T47D (cell line): ENCODE results near the gene ISCU.

ENCODE experiments used
- DNase-seq, 2 experiments: peaks; one replicate each; pipeline versions ENCODE4 v3.0.0 to v3.0.0-alpha.2; 2011 to 2012; ENCODE audit warnings: low read depth in 1 of 2, low spot score in 1 of 2
- JUND ChIP-seq: IDR thresholded peaks from 2 replicates; pipeline ENCODE4 v1.6.1; 2012; ENCODE audit warnings: low read depth
- in situ Hi-C: cut with HindIII; loops from 2 replicates; pipeline ENCODE4 v1.10.0; 2016; ENCODE audit warnings: low sequenced_read_pairs, low pct_unique_long_range_greater_than_20kb

Gene ISCU

GRCh38 chr12:108609537-108610335 lies 47.3 kb downstream of the ISCU start:
- TF ChIP-seq JUND, result no peak
- DNase-seq, result no peak
- in situ Hi-C loops, result no loop called here

- in situ Hi-C loops, result no loop called here
These were observed 48.0 kb downstream of the ISCU start for GRCh38 chr12:108610336-108610815.

DNA sequence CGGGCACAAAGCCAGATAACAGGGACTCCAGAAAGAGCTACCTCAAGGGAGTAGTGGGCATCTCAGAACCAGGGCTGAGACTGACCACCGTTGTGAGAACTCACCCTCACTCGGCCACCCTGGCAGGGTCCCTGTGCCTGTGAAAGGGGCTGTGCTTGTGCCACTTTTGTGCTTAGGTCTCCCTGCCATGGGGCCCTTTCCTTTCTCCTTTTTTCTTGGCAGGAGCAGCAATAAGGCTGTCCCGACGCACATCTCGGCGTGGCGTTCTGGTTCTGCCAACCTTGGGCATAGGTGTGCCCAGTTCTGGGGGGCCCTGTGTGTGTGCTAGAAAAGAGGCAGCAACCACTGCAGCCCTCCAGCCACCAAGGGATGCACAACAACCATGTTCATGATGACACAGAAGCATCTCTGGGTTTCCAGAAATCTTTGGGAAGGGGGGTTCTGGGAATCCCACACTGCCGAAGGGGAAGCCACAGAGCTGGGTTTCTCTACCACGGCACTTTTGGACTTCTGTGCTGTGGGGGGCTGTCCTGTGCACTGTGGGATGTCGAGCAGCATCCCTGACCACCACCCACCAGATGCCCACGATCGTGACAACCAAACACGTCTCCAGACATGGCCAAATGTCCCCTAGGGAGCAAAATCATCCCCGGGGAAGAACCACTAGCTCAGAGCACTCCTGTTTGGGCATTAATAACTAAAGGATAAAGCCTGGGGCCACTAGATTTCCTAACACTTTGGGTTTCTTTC lies 48.6 kb downstream of the ISCU start:
- in situ Hi-C loops, result no loop called here
- TF ChIP-seq JUND, result no peak
- DNase-seq, result no peak

More at GRCh38 chr12:108610336-108610815, 48.0 kb downstream of the ISCU start:
- DNase-seq, result no peak
- TF ChIP-seq JUND, result no peak

DNA sequence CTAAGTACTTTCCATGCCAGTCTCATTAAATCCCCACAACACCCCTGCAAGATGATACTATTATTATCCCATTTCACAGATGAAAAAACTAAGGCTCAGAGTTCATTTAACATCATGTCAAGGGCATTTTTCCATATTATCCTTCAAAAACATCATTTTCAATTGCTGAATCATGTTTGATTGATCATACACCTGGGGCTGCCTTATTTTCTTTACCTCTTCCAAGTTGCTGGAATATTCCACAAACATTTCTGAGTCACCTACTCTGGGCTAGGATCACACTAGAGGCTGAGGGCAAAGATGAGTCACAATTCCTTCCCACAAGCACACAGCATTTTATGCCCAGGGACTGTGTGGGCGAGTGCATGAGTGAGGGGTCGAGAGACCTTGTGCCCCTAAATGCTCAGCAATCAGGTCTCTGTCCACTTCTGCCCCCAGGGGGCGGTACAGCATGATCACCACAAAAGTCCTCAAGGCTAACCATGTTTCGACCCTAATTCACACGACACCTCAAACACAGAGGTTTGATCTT lies 49.6 kb downstream of the ISCU start:
- in situ Hi-C loops, result no loop called here
- TF ChIP-seq JUND, result no peak
- DNase-seq, result no peak

DNA sequence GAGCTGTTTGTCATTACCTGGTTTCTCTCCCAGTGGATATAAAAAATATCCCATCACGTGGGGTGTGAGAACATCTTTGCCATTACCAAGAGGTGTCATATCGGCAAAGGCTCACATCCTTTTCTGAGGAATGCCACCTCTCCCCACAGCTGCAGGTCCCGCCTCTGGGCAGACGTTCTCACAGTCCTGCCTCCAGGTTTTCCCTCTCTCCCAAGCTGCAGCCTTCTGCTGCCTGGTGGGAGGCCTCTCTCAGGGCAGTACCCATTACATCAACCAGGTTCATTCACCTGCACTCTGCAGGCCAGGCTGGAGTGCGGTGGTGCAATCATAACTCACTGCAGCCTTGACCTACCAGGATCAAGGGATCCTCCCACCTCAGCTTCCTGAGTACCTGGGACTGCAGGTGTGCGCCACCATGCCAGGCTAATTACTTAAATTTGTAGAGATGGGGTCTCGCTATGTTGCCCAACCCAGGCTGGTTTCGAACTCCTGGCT lies 50.4 kb downstream of the ISCU start:
- peak in 1 of 2 experiments; percentile 39 for DNase-seq
- no peak for TF ChIP-seq JUND
- in situ Hi-C loops, result no loop called here

GRCh38 chr12:108613548-108613947 lies 51.2 kb downstream of the ISCU start:
- in situ Hi-C loops, result no loop called here
- DNase-seq, result no peak
- no peak for TF ChIP-seq JUND

DNA sequence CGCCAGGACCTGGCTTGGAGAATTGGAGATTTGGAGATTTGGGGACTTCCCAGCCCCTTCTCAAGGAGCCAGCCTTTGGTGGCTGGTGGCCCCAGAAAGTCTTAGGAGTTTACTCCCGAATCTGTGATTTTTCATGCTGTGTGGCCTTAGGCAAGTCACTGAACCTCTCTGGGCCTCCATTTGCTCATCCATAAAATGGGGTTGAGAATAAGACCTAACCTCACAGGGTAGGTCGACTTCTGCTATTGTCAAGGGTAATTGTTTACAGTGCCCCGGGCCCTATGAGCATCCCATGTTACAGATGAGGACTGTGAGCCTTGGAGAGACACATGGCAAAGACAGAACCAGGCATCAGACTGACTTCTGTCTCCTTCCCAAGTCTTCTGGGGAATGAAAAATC lies 51.6 kb downstream of the ISCU start:
- no peak for TF ChIP-seq JUND
- DNase-seq, result no peak
- in situ Hi-C loops, result no loop called here

GRCh38 chr12:108614639-108615038 lies 52.2 kb downstream of the ISCU start:
- in situ Hi-C loops, result no loop called here
- DNase-seq, result no peak
- no peak for TF ChIP-seq JUND

DNA sequence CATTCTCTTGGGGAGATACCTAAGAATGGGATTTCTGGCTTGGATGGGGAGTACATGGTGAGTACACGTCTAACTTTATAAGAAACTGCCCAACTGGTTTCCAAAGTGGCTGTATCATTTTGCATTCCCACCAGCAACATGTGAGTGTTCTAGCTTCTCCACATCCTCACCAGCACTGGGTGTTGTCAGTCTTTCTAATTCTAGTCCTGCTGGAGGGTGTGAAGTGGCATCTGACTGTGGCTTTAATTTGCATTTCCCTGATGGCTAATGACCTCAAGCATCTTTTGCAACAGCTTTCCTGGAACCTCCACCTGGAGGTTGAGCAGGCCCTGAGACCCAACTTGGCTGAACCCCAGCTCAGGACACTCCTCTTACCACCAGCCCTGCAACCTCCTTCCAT lies 53.5 kb downstream of the ISCU start:
- in situ Hi-C loops, result no loop called here
- TF ChIP-seq JUND, result no peak
- DNase-seq, result no peak

GRCh38 chr12:108616359-108616758 lies 54.0 kb downstream of the ISCU start:
- in situ Hi-C loops, result no loop called here
- DNase-seq, result no peak
- TF ChIP-seq JUND, result no peak

GRCh38 chr12:108616941-108617858 lies 54.8 kb downstream of the ISCU start:
- TF ChIP-seq JUND, result no peak
- no peak for DNase-seq
- in situ Hi-C loops, result no loop called here
